Upper lobe of left lung (tissue), 6 donors: Measurements from ENCODE around the gene MT1M. TPM values are rescaled to one million over a fixed set of nuclear protein-coding genes. Genes with fewer than 3 reads are reported as not detected.
"Not testable (repeated sequence)": the region's sequence is repeated elsewhere in the genome, so short reads cannot be mapped to it uniquely, and the experiment has no call there.

ENCODE experiments used
- ATAC-seq, 2 donors: fragments of 200-7000 bp; cut with Tn5 transposase; one replicate each; pipeline ENCODE4 v1.9.1; 2022; ENCODE audit warnings: mild to moderate bottlenecking in 2 of 2, moderate library complexity in 2 of 2; ENCODE audit not compliant: low FRiP score in 2 of 2
- DNase-seq, 2 donors: peaks; one replicate each; pipeline ENCODE4 v3.0.0-alpha.2; 2019 to 2020
- H3K27ac ChIP-seq, 4 donors: fragments of 200-600 bp; sonication (generic); one replicate each; pipeline ENCODE4 v1.5.1; 2016 to 2019
- H3K27me3 ChIP-seq, 4 donors: fragments of 200-600 bp; sonication (generic); one replicate each; pipeline ENCODE4 v1.5.1; 2017 to 2019
- H3K36me3 ChIP-seq, 4 donors: fragments of 200-600 bp; sonication (generic); one replicate each; pipeline ENCODE4 v1.5.1; 2016 to 2019
- H3K4me1 ChIP-seq, 4 donors: fragments of 200-600 bp; sonication (generic); one replicate each; pipeline ENCODE4 v1.5.1; 2018 to 2019
- H3K4me3 ChIP-seq, 4 donors: fragments of 200-600 bp; sonication (generic); one replicate each; pipeline ENCODE4 v1.5.1; 2017 to 2019; ENCODE audit warnings: mild to moderate bottlenecking in 2 of 4, moderate library complexity in 1 of 4
- H3K9me3 ChIP-seq, 4 donors: fragments of 200-600 bp; sonication (generic); one replicate each; pipeline ENCODE4 v1.5.1; 2018 to 2019
- CTCF ChIP-seq, 6 experiments: fragments of 450-650 bp in 4 of 6; fragments of 200-600 bp in 2 of 6; sonication (generic) in 2 of 6; IDR thresholded peaks; one replicate each; pipeline ENCODE4 v1.5.1; 2016 to 2019; ENCODE audit warnings: antibody characterized with exemption in 6 of 6
- EP300 ChIP-seq, 4 donors: sonication (generic); formaldehyde crosslinking; IDR thresholded peaks; one replicate each; pipeline ENCODE4 v1.5.1; 2017; ENCODE audit warnings: antibody characterized with exemption in 4 of 4, control low read depth in 2 of 4
- POLR2A ChIP-seq, 4 donors: fragments of 450-650 bp; IDR thresholded peaks; one replicate each; pipeline ENCODE4 v1.5.1; 2016 to 2017; ENCODE audit warnings: antibody characterized with exemption in 4 of 4, mild to moderate bottlenecking in 2 of 4
- POLR2AphosphoS5 ChIP-seq, 2 donors: sonication (generic); formaldehyde crosslinking; IDR thresholded peaks; one replicate each; pipeline ENCODE4 v1.5.1; 2017; ENCODE audit warnings: antibody characterized with exemption in 2 of 2
- WGBS, 2 donors: methylation state at CpG; one replicate each; pipeline ENCODE4 v1.1.5; 2017 to 2018; 5-methylcytosine and 5-hydroxymethylcytosine counted together
- total RNA-seq, 6 donors: library from RNA; depleted of rRNA in 4 of 6; stranded (reverse); fragments of >200 nt in 4 of 6; gene quantifications; one replicate each; pipeline versions ENCODE4 v1.1.0 to v1.2.1, GENCODE V29; 2016 to 2021
- donor health status: DM: no; HTN: no; CAD: no; lungs with moderate emphysema.
- donor health status: DM: no; HTN: yes; CAD: no; lungs with severe emphysema.

Gene MT1M
- 100 to 1,000 TPM in 1 of 6 donors, 10 to 100 TPM in 4, 1 to 10 TPM in 1; 8.4 to 194 (median 37.0) TPM for total RNA-seq

GRCh38 chr16:56632156-56632847 is at the start of gene MT1M:
Gene MT1M, plus strand, starts transcription at chr16:56632659. Its CDS starts 73 bp downstream, at chr16:56632732.
- peaks cover 0 to 8% (median 4%) of the 10 kb centered on the region in 4 donors for H3K27me3 ChIP-seq
- ATAC-seq (peak; percentile 81 to 90), DNase-seq (peak; percentile 56 to 92)
- TF ChIP-seq POLR2A (IDR thresholded peaks at IDR 0.05) (peak in 2 of 4 donors; percentile 63 to 64), POLR2AphosphoS5 (IDR thresholded peaks at IDR 0.05) (peak; percentile 93 to 95), EP300 (IDR thresholded peaks at IDR 0.05) (peak; percentile 90 to 99 (median 98)), CTCF (IDR thresholded peaks at IDR 0.05) (no peak)
- H3K4me1 ChIP-seq, result peaks cover 10 to 34% (median 14%) of the 10 kb centered on the region in 4 donors
- peak within 1 kb of the TSS; percentile 82 to 92 (median 87) for H3K27ac ChIP-seq
- WGBS, 2 donors, result 2 to 4% methylated on average over 3 to 24 of the region's 61 CpGs
- peak within 1 kb of the TSS; percentile 12 to 57 (median 50) for H3K4me3 ChIP-seq
- no peaks in the 10 kb centered on the region for H3K36me3 ChIP-seq
- no peaks in the 10 kb centered on the region for H3K9me3 ChIP-seq

GRCh38 chr16:56582911-56583310 is 49.5 kb upstream of the MT1M start:
- H3K4me3 ChIP-seq, H3K4me1 ChIP-seq, H3K27ac ChIP-seq, DNase-seq, ATAC-seq, H3K9me3 ChIP-seq, H3K36me3 ChIP-seq, H3K27me3 ChIP-seq: not testable (repeated sequence)
- WGBS, 2 donors, result 95 to 100% methylated on average over 2 of the region's 2 CpGs

- 76 to 77% methylated on average over 10 to 11 of the region's 11 CpGs for WGBS, 2 donors
- TF ChIP-seq EP300 (IDR thresholded peaks at IDR 0.05) (no peak), CTCF (IDR thresholded peaks at IDR 0.05) (no peak), POLR2AphosphoS5 (IDR thresholded peaks at IDR 0.05) (no peak), POLR2A (IDR thresholded peaks at IDR 0.05) (no peak)
- H3K4me3 ChIP-seq, result no peak overlapping the region
- DNase-seq (no peak), ATAC-seq (no peak)
- H3K9me3 ChIP-seq, result no peaks in the 10 kb centered on the region
- H3K27me3 ChIP-seq, result no peaks in the 10 kb centered on the region
- no peaks in the 10 kb centered on the region for H3K4me1 ChIP-seq
- H3K36me3 ChIP-seq, result no peaks in the 10 kb centered on the region
- no peak overlapping the region for H3K27ac ChIP-seq
Observed at GRCh38 chr16:56583351-56584168, 48.9 kb upstream of the MT1M start.

- Histone ChIP-seq H3K27me3 (peaks cover 2 to 6% (median 4%) of the 10 kb centered on the region in 4 donors), H3K4me1 (peaks cover 4 to 5% (median 5%) of the 10 kb centered on the region in 4 donors), H3K9me3 (no peaks in the 10 kb centered on the region), H3K4me3 (no peak overlapping the region), H3K27ac (no peak overlapping the region), H3K36me3 (no peaks in the 10 kb centered on the region)
- no peak for TF ChIP-seq POLR2A (IDR thresholded peaks at IDR 0.05)
- TF ChIP-seq CTCF (IDR thresholded peaks at IDR 0.05), result no peak
- no peak for TF ChIP-seq POLR2AphosphoS5 (IDR thresholded peaks at IDR 0.05)
- TF ChIP-seq EP300 (IDR thresholded peaks at IDR 0.05), result no peak
- 87 to 95% methylated on average over 11 of the region's 11 CpGs for WGBS, 2 donors
- DNase-seq (no peak), ATAC-seq (no peak)
Observed at GRCh38 chr16:56584276-56584675, 48.2 kb upstream of the MT1M start.

GRCh38 chr16:56588781-56589140 is 43.7 kb upstream of the MT1M start:
- TF ChIP-seq CTCF (IDR thresholded peaks at IDR 0.05), result no peak
- TF ChIP-seq POLR2AphosphoS5 (IDR thresholded peaks at IDR 0.05), result no peak
- ATAC-seq, result no peak
- Histone ChIP-seq H3K4me3 (peak overlapping the region in 3 of 4 donors; percentile 31 to 46 (median 38)), H3K9me3 (no peaks in the 10 kb centered on the region), H3K27ac (no peak overlapping the region), H3K36me3 (no peaks in the 10 kb centered on the region), H3K27me3 (peaks cover 2 to 13% (median 8%) of the 10 kb centered on the region in 4 donors), H3K4me1 (peaks cover 10 to 12% (median 10%) of the 10 kb centered on the region in 4 donors)
- WGBS, 2 donors, result 44 to 45% methylated on average over 9 of the region's 9 CpGs
- DNase-seq, result no peak
